ENCODE measurements around the gene BLCAP. TPM values are rescaled to one million over a fixed set of nuclear protein-coding genes. Genes with fewer than 3 reads are reported as not detected.
"Not testable (repeated sequence)": the region's sequence is repeated elsewhere in the genome, so short reads cannot be mapped to it uniquely, and the experiment has no call there.

BLCAP gene, protein sequence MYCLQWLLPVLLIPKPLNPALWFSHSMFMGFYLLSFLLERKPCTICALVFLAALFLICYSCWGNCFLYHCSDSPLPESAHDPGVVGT
- total RNA-seq (100 to 1,000 TPM in 1 of 4 donors, 10 to 100 TPM in 3; 87.4 to 103 (median 93.3) TPM), polyA plus RNA-seq (97.9 TPM)
- long read RNA-seq, donor 1, transcript BLCAP-215 (2 exons, 2,017 nt) = major isoform, 313 of 346 reads
- long read RNA-seq, donor 1, partial matches to known transcripts = 0 of 346 reads
- long read RNA-seq, donor 1, other reads (novel, unspliced or antisense) = 30 of 346 reads
- long read RNA-seq, donor 2, transcript BLCAP-215 (2 exons, 2,017 nt) = major isoform, 113 of 125 reads
- long read RNA-seq, donor 2, partial matches to known transcripts = 0 of 125 reads
- long read RNA-seq, donor 2, other reads (novel, unspliced or antisense) = 11 of 125 reads
- long read RNA-seq, donor 3, transcript BLCAP-215 (2 exons, 2,017 nt) = major isoform, 675 of 736 reads
- long read RNA-seq, donor 3, partial matches to known transcripts = 55 of 736 reads
- long read RNA-seq, donor 3, other reads (novel, unspliced or antisense) = 2 of 736 reads
- long read RNA-seq, donor 4, transcript BLCAP-215 (2 exons, 2,017 nt) = major isoform, 111 of 122 reads
- long read RNA-seq, donor 4, partial matches to known transcripts = 0 of 122 reads
- long read RNA-seq, donor 4, other reads (novel, unspliced or antisense) = 10 of 122 reads

DNA sequence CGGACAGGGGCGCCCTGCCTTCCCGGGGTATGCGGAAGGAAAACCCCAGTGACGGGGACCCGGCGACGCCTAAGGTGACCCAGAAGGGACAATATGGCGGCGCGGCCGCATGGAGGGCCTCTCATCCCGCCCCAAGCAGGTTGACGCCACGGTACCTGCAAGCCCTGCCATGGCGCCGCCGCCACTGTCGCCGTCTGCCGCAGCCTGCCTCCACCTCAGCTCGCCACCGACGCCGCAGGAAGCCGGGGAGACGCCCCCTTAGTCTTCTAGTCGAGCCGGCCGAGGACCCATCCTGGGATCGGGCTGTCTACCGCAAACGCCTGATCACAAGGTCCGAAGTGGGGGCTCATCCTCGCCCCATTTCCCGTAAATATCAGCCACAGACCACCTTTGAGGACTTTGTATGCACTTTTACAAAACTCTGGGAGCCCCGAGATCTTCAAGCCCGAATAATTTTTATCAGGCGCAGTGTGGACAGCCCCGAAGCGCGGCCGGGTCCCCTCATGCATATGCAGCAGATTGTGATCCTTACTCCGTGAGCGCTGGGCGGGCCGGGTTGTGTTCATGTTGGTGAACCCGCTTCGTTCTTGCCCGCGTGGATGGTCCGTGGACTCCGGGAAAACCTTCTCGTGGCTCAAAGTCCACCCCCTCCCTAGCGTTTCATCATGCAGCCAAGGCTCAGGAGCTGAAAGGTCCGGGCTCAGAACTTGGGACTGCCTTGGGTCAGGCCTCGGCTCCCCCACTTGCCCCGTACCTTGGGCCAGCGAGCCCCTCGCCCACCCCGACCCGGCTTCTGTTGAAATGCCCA is at the start of gene BLCAP:
BLCAP (minus strand) TSS at position 239 of the 808 bp plus-strand sequence. CDS start 8,702 bp downstream, outside the sequence.
- no peaks in the 10 kb centered on the region for H3K27me3 ChIP-seq (ENCODE audit: control insufficient read depth, insufficient read depth)
- peaks cover 24% of the 10 kb centered on the region for H3K4me1 ChIP-seq (ENCODE audit: control insufficient read depth, insufficient read depth, low read length)
- no peaks in the 10 kb centered on the region for H3K9me3 ChIP-seq (ENCODE audit: control insufficient read depth, low read length)
- peak; percentile 92 to 94 for ATAC-seq
- DNase-seq = peak; percentile 93 to 97 (median 95)
- peak within 1 kb of the TSS; percentile 94 for H3K27ac ChIP-seq (ENCODE audit: low read length)
- WGBS = under 1% methylated on average over 62 of the region's 62 CpGs
- peak within 1 kb of the TSS; percentile 84 for H3K4me3 ChIP-seq (ENCODE audit: low read length)
- intact Hi-C loops (cut with DNase I) = loop anchor here in 2 of 4 donors (5.0 to 10.0 kb wide), 2 partner anchors 143 to 246 kb away; no protein-coding TSS in a partner anchor

DNA sequence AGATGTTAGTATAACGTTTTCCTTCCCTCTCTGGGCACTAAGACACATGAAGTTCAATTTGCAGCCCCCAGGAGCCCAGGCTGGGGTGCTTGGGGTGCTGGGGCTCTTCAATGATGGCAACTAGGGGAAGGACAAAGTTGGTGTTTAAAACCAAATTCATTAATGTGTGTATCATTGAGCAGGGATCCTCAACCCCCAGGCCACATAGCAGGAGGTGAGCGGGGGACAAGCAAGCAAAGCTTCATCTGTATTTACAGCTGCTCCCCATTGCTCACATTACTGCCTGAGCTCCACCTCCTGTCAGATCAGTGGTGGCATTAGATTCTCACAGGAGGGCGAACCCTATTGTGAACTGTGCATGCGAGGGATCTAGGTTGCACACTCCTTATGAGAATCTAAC is 49.8 kb upstream of the BLCAP start:
- H3K27ac ChIP-seq (ENCODE audit: low read length); ATAC-seq; DNase-seq; intact Hi-C loops (cut with DNase I); H3K4me1 ChIP-seq (ENCODE audit: control insufficient read depth, insufficient read depth, low read length); H3K27me3 ChIP-seq (ENCODE audit: control insufficient read depth, insufficient read depth); H3K4me3 ChIP-seq (ENCODE audit: low read length); H3K9me3 ChIP-seq (ENCODE audit: control insufficient read depth, low read length): not testable (repeated sequence)
- 80% methylated on average over 4 of the region's 4 CpGs for WGBS

DNA sequence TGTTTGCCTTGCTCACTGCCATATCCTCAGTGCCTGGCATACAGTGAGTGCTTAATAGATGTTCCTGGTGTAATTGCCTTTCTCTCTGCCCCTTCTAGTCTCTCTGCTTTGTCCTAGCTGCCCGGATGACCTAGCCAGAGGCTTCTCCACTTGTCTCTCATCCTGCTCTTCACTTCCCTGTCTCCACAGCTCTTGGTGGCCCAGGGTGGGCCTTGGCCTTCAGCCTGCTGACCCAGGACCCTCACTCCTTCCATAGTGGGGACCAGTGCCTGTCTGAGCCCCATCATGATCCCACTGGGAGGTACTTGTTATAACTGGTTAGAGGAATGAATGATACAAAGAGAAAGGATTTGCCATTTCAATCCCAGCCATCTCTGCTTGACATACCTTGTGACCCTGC is 49.2 kb upstream of the BLCAP start:
- Histone ChIP-seq H3K27ac (ENCODE audit: low read length) (no peak overlapping the region), H3K9me3 (ENCODE audit: control insufficient read depth, low read length) (no peaks in the 10 kb centered on the region), H3K4me3 (ENCODE audit: low read length) (no peak overlapping the region), H3K4me1 (ENCODE audit: control insufficient read depth, insufficient read depth, low read length) (no peaks in the 10 kb centered on the region), H3K27me3 (ENCODE audit: control insufficient read depth, insufficient read depth) (no peaks in the 10 kb centered on the region)
- DNase-seq = no peak
- no peak for ATAC-seq
- 62% methylated on average over 1 of the region's 1 CpG for WGBS
- intact Hi-C loops (cut with DNase I) = no loop called here

DNA sequence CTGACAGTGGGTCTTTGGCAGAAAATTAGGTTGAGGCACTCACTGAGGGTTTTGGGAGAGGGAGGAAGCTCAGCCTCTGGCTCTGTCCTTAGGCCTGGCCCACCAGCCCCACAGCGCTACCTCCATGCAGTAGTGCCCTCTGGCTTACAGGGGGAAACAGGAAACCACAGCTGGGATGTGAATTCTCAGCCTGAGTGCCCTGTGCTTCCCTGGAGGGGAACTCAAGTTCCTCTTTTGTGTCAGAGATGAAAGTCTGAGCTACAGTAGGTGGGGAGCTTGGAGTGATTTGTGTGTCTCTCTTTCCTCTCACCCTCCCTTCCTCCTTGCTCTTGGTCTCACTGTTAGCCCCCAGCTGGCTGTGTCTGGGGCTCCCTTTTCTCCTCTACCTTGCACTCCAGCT is 48.2 kb upstream of the BLCAP start:
- 21% methylated on average over 1 of the region's 1 CpG for WGBS
- intact Hi-C loops (cut with DNase I) = no loop called here
- Histone ChIP-seq H3K9me3 (ENCODE audit: control insufficient read depth, low read length) (no peaks in the 10 kb centered on the region), H3K4me1 (ENCODE audit: control insufficient read depth, insufficient read depth, low read length) (no peaks in the 10 kb centered on the region), H3K4me3 (ENCODE audit: low read length) (no peak overlapping the region), H3K27me3 (ENCODE audit: control insufficient read depth, insufficient read depth) (no peaks in the 10 kb centered on the region), H3K27ac (ENCODE audit: low read length) (no peak overlapping the region)
- DNase-seq = no peak
- ATAC-seq = no peak

DNA sequence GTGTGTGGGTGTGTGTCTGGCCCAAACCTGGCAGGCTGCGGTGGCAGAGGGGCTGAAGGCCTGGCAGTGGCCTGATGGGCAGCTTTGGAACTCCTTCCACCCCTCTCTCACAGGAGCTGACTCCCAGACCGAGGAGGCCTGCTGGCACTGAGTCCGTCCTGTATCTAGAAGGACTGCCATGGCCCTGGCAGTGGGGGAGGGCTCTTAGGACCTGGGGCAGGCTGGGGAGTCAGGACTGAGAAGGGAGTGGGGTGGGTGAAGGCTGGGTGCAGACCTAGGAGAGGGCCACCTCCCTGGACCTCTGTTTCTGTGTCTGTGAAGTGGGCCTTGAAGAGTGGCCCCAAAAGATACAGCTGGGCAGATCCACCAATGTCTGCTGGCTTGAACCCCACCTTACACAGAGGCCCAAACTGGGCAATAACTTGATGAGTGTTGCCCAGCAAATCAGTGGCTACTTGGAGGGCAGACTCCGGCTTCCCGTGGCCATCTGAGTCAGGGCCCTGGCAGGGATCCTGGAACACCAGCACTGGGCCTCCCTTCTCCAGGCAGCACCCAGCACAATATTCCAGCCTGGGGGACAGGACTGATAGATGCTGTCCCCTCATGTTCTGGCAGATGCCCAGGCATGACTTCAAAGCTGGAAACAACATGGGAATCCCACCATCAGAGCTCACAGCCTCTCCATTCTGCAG is 46.7 kb upstream of the BLCAP start:
- H3K4me1 ChIP-seq (ENCODE audit: control insufficient read depth, insufficient read depth, low read length) = no peaks in the 10 kb centered on the region
- no peak overlapping the region for H3K4me3 ChIP-seq (ENCODE audit: low read length)
- intact Hi-C loops (cut with DNase I) = no loop called here
- H3K9me3 ChIP-seq (ENCODE audit: control insufficient read depth, low read length) = no peaks in the 10 kb centered on the region
- no peaks in the 10 kb centered on the region for H3K27me3 ChIP-seq (ENCODE audit: control insufficient read depth, insufficient read depth)
- no peak for DNase-seq
- 82% methylated on average over 5 of the region's 5 CpGs for WGBS
- no peak overlapping the region for H3K27ac ChIP-seq (ENCODE audit: low read length)
- ATAC-seq = no peak

DNA sequence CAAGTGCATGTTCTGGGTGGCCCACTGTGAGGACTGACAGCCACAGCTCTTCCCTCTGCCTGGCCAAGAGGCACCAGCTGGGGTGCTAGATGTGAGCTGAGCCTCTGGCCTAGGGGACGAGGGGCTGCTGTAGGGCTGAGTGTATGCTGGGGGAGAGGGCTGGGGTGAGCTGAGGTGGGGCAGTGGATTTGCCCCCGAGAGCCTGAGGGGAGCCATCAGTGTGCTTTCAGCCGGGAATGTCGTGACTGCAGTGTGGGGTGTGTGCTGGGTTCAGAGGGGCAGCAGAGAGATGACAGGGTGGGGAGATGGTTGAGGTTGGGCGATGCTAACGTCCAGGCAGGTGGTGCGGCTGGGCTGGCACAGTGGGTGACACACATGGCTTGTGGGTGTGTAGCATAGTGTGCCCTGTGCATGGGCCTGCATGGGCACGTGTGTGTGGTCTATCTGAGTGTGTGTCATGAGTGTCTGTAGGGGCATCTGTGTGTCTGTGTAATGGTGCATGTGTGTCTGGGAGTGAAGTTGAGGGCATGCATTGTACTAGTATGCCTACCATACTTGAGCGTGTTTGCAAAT is 46.0 kb upstream of the BLCAP start:
- ATAC-seq = peak in 1 of 2 donors; percentile 11
- Histone ChIP-seq H3K27ac (ENCODE audit: low read length) (no peak overlapping the region), H3K4me3 (ENCODE audit: low read length) (no peak overlapping the region), H3K9me3 (ENCODE audit: control insufficient read depth, low read length) (no peaks in the 10 kb centered on the region), H3K27me3 (ENCODE audit: control insufficient read depth, insufficient read depth) (no peaks in the 10 kb centered on the region), H3K4me1 (ENCODE audit: control insufficient read depth, insufficient read depth, low read length) (no peaks in the 10 kb centered on the region)
- 78% methylated on average over 9 of the region's 9 CpGs for WGBS
- intact Hi-C loops (cut with DNase I) = no loop called here
- DNase-seq = no peak

DNA sequence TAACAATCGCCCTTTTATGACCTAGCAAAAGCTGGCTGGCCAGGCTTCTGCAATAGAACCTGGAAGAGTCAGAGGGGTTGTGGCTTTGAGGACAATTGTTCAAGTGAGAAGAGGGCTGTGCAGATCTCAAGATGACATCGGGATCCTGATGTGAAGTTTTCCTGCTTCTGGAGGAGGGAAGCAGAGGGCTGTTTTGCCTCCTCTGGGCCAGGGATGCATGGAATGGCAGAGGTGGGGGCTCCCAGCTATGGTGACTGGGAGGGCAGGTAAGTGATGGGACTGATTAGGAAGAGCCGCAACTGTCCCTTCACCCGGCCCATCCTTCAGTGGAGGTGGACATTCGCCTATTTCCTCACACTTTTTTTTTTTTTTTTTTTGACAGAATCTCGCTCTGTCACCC is 43.4 kb upstream of the BLCAP start:
- Histone ChIP-seq H3K4me3 (ENCODE audit: low read length) (no peak overlapping the region), H3K4me1 (ENCODE audit: control insufficient read depth, insufficient read depth, low read length) (no peaks in the 10 kb centered on the region), H3K9me3 (ENCODE audit: control insufficient read depth, low read length) (no peaks in the 10 kb centered on the region), H3K27me3 (ENCODE audit: control insufficient read depth, insufficient read depth) (no peaks in the 10 kb centered on the region), H3K27ac (ENCODE audit: low read length) (no peak overlapping the region)
- intact Hi-C loops (cut with DNase I) = no loop called here
- ATAC-seq (no peak), DNase-seq (no peak)
- 71% methylated on average over 6 of the region's 6 CpGs for WGBS

DNA sequence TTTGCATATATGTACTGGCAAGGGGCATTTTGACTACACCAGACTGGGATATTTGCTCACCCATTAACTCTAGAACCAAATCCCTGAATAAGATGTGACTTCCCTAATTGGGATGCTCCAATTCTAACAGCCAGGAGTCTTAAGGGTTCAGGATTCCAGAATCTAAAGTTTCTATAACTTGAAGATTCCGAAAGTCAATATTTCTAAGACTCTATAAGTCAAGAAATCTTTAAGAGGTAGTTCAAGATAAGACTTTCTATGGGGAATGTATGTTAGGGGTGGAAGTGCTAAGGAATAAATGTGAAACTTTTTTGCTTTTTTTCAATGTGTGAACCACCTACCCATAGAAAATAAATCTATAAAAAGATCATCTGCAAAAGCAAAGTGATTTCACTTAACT is 42.7 kb upstream of the BLCAP start:
- intact Hi-C loops (cut with DNase I) = no loop called here
- no peaks in the 10 kb centered on the region for H3K4me1 ChIP-seq (ENCODE audit: control insufficient read depth, insufficient read depth, low read length)
- ATAC-seq = no peak

DNA sequence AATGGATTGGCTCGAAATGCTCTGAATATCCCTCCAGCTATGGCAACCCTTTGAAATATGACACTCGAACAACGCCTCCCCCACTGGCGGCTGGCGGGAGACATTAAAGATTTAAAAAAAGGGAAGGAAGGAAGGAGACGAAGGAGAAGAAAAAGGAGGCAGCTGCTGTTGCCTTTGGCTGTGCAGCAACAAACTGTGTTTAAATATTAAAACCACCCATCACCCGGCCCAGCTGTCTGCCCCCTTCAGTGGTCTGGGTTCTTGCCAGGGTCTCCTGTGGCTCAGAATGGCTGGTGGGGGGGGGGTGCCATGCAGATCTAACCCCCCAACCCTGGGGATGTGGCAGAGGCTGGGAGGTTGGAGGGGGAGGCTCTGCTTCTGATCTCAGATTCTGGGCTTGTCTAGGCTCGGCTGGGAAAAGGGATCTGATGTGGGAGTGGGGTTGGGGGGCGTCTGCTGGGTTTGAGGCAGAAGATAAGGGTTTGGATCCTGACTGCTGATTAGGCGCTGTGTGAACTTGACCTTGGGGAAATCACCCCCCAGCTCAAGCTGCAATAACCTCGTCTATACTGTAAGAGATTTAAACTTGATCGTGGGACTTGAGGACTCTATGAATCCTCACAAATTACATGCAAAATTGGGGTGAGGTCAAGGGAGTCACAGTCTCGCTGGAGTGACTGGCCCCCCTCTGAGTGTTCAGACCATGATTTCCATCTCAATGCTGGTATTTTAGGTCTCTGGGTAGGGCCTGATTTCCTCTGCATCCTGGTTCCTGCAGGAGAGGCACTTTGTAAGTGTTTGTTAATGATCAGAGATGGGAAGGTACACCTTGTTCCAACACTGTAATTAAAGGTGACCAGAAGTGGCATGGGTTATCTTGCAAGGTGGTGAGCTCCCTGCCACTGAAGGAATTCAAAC is 40.3 kb upstream of the BLCAP start:
- WGBS = 5% methylated on average over 13 of the region's 13 CpGs
- H3K27me3 ChIP-seq (ENCODE audit: control insufficient read depth, insufficient read depth) = no peaks in the 10 kb centered on the region
- H3K27ac ChIP-seq (ENCODE audit: low read length) = no peak overlapping the region
- no peaks in the 10 kb centered on the region for H3K9me3 ChIP-seq (ENCODE audit: control insufficient read depth, low read length)
- intact Hi-C loops (cut with DNase I) = loop anchor here in 2 of 4 donors (10.0 kb wide), 3 partner anchors 427 to 757 kb away; no protein-coding TSS in a partner anchor
- DNase-seq (no peak), ATAC-seq (no peak)
- no peak overlapping the region for H3K4me3 ChIP-seq (ENCODE audit: low read length)
- no peaks in the 10 kb centered on the region for H3K4me1 ChIP-seq (ENCODE audit: control insufficient read depth, insufficient read depth, low read length)

More for the DNA sequence above, 42.7 kb upstream of the BLCAP start:
- no peak overlapping the region for H3K27ac ChIP-seq (ENCODE audit: low read length)
- no peak for DNase-seq
- no peaks in the 10 kb centered on the region for H3K9me3 ChIP-seq (ENCODE audit: control insufficient read depth, low read length)
- 96% methylated on average over 1 of the region's 1 CpG for WGBS
- no peaks in the 10 kb centered on the region for H3K27me3 ChIP-seq (ENCODE audit: control insufficient read depth, insufficient read depth)
- H3K4me3 ChIP-seq (ENCODE audit: low read length) = no peak overlapping the region

Data from right cardiac atrium (tissue), 5 donors.